ENCODE measurements around the gene TIMM13. TPM values are rescaled to one million over a fixed set of nuclear protein-coding genes. Genes with fewer than 3 reads are reported as not detected.

TIMM13 gene
- total RNA-seq, 1 donor from 2014 or later = 70.1 TPM

- no peak for TF ChIP-seq CTCF (IDR thresholded peaks at IDR 0.05; ENCODE audit: insufficient read depth, low read length, poor library complexity, severe bottlenecking)
- H3K4me3 ChIP-seq (ENCODE audit: low read depth, low read length) = no peak overlapping the region
- H3K27me3 ChIP-seq (ENCODE audit: control insufficient read depth, insufficient read depth, low read length) = no peaks in the 10 kb centered on the region
- no peak for DNase-seq (ENCODE audit: low read depth)
- H3K36me3 ChIP-seq (ENCODE audit: control insufficient read depth, insufficient read depth, low read length) = peaks cover 2% of the 10 kb centered on the region
These were observed 4.1 kb upstream of the TIMM13 start for GRCh38 chr19:2431318-2432055.

- Histone ChIP-seq H3K4me3 (ENCODE audit: low read depth, low read length) (no peak overlapping the region), H3K36me3 (ENCODE audit: control insufficient read depth, insufficient read depth, low read length) (peaks cover 4% of the 10 kb centered on the region), H3K27me3 (ENCODE audit: control insufficient read depth, insufficient read depth, low read length) (no peaks in the 10 kb centered on the region)
- TF ChIP-seq CTCF (IDR thresholded peaks at IDR 0.05; ENCODE audit: insufficient read depth, low read length, poor library complexity, severe bottlenecking) = no peak
- no peak for DNase-seq (ENCODE audit: low read depth)
These were observed 2.6 kb upstream of the TIMM13 start for GRCh38 chr19:2429917-2430535.

- H3K4me3 ChIP-seq (ENCODE audit: low read depth, low read length) = no peak overlapping the region
- H3K27me3 ChIP-seq (ENCODE audit: control insufficient read depth, insufficient read depth, low read length) = no peaks in the 10 kb centered on the region
- no peak for TF ChIP-seq CTCF (IDR thresholded peaks at IDR 0.05; ENCODE audit: insufficient read depth, low read length, poor library complexity, severe bottlenecking)
- no peak for DNase-seq (ENCODE audit: low read depth)
- peaks cover 4% of the 10 kb centered on the region for H3K36me3 ChIP-seq (ENCODE audit: control insufficient read depth, insufficient read depth, low read length)
These were observed 1.6 kb upstream of the TIMM13 start for GRCh38 chr19:2428756-2429711.

- peaks cover 4% of the 10 kb centered on the region for H3K36me3 ChIP-seq (ENCODE audit: control insufficient read depth, insufficient read depth, low read length)
- no peak for DNase-seq (ENCODE audit: low read depth)
- no peaks in the 10 kb centered on the region for H3K27me3 ChIP-seq (ENCODE audit: control insufficient read depth, insufficient read depth, low read length)
- H3K4me3 ChIP-seq (ENCODE audit: low read depth, low read length) = no peak overlapping the region
- no peak for TF ChIP-seq CTCF (IDR thresholded peaks at IDR 0.05; ENCODE audit: insufficient read depth, low read length, poor library complexity, severe bottlenecking)
These were observed 920 bp upstream of the TIMM13 start for GRCh38 chr19:2428321-2428690.

- H3K36me3 ChIP-seq (ENCODE audit: control insufficient read depth, insufficient read depth, low read length) = peaks cover 4% of the 10 kb centered on the region
- H3K27me3 ChIP-seq (ENCODE audit: control insufficient read depth, insufficient read depth, low read length) = no peaks in the 10 kb centered on the region
- peak overlapping the region; percentile 66 for H3K4me3 ChIP-seq (ENCODE audit: low read depth, low read length)
- no peak for DNase-seq (ENCODE audit: low read depth)
- no peak for TF ChIP-seq CTCF (IDR thresholded peaks at IDR 0.05; ENCODE audit: insufficient read depth, low read length, poor library complexity, severe bottlenecking)
These were observed 566 bp downstream of the TIMM13 start for GRCh38 chr19:2426611-2427428.

All from kidney epithelial cell (primary cell).